Tracheal epithelial cell (primary cell): Measurements from ENCODE around the gene SPATA2. TPM values are rescaled to one million over a fixed set of nuclear protein-coding genes. Genes with fewer than 3 reads are reported as not detected.

Experiments used
- total RNA-seq: library from RNA; depleted of rRNA; stranded (reverse); fragments of >200 nt; gene quantifications from 2 replicates; pipeline ENCODE4 v1.2.1, GENCODE V29; 2014

The SPATA2 gene, protein sequence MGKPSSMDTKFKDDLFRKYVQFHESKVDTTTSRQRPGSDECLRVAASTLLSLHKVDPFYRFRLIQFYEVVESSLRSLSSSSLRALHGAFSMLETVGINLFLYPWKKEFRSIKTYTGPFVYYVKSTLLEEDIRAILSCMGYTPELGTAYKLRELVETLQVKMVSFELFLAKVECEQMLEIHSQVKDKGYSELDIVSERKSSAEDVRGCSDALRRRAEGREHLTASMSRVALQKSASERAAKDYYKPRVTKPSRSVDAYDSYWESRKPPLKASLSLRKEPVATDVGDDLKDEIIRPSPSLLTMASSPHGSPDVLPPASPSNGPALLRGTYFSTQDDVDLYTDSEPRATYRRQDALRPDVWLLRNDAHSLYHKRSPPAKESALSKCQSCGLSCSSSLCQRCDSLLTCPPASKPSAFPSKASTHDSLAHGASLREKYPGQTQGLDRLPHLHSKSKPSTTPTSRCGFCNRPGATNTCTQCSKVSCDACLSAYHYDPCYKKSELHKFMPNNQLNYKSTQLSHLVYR
- total RNA-seq, result 0.96 and 1.1 TPM in 2 replicates

DNA sequence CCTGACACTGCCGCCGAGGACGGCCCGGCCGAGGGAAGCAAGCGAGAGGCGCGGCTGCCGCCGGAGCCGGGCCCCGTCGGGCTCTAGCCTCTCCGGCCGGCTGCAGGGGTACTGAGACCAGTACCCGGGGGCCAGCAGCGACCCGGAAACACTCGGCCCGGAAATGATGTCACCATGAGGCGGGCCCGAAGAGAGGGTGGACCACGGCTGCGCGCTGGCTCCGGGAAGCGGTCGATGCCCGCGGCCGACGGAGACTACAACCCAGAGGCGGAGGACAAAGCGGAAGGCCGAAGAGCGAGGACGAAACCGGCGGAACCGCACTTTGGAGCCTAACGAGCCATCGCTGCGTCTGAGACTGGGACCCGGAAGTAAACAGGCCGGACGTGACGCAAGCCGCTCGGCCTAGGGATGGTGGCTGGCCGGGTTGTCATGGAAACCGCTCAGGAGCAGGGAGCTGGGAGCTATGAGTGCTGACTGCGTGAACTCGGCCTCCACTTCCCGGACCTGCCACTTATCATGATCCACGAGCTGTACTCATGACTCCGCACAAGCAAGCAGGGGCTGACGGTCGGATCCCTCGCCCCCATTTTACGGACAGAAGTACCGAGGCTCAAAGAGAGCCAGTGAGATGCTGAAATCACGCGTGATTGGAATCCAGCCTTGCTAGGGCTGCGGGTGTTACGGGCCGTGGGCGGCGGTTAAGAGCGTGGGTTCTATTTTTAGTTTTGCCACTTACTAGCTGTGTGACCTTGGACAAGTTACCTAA is at the start of gene SPATA2:
Gene SPATA2, minus strand, starts transcription at position 150 of the 766 bp plus-strand sequence. CDS start 7,039 bp downstream, outside the sequence.

DNA sequence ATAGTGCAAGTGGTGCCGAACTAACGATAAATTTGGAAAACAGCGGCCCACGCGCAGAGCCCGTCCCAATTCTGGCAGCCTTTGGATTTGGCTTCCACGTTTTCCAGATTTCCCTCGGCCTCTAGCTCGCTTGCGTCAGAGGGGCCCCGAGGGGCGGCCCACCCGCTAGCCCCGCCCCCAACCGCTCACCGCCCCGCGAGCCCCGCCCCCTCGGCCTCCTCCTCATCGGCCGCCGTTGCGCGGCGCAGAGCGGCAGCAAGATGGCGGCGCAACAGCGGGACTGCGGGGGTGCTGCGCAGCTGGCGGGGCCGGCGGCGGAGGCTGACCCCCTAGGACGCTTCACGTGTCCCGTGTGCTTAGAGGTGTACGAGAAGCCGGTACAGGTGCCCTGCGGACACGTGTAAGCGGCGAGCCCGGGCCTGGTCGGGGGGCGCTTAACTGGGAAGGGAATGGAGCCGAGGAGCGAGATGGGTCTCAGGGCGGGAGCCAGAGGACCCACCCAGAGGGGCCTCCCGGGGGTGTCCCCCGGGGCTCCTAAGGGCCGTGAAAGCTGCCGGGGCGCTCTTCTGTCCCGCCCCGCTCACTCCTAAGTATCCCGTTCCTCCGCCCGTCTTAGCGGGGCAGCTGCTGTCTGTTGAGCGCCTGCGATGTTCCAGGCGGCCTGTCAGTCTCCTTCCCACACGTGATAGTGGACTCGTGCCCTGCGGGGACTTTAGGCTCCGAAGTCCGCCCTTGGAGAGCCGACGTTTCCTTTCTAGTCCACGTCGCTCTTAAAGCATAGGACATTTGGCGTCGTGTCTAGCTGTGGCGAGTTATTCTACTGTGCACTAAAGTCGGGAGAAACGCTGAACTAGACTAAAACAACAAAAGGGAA is 21.1 kb upstream of the SPATA2 start, which contains the start of gene RNF114:
Gene RNF114, plus strand, starts transcription at position 245 of the 874 bp plus-strand sequence. Its CDS starts 16 bp downstream, at position 261.

Other genes starting within 250 kb of the SPATA2 start
- gene B4GALT5, start 201.7 kb downstream of the SPATA2 start, total RNA-seq, result 14.9 and 28.2 TPM in 2 replicates
- gene SLC9A8, start 102.7 kb downstream of the SPATA2 start, total RNA-seq, result 2.1 and 3.6 TPM in 2 replicates
- 105 and 135 TPM in 2 replicates for gene RNF114, start 20.9 kb upstream of the SPATA2 start, total RNA-seq
- gene SNAI1, start 67.5 kb upstream of the SPATA2 start, total RNA-seq, result not detected in 2 replicates
- 14.9 and 21.7 TPM in 2 replicates for gene UBE2V1, start 197.6 kb upstream of the SPATA2 start, total RNA-seq
- gene PEDS1, start 238.2 kb upstream of the SPATA2 start, total RNA-seq, result 20.2 and 42.9 TPM in 2 replicates